GM18505 (cell line): ENCODE measurements around the gene TNNI2.

ENCODE experiments used
- ATAC-seq: cut with Tn5 transposase; IDR thresholded peaks from one replicate; pipeline ENCODE4 v1.9.1; 2021; ENCODE audit not compliant: unreplicated experiment
- POLR2A ChIP-seq: IDR thresholded peaks from 4 replicates; pipeline ENCODE4 v1.6.1; 2011; ENCODE audit warnings: borderline replicate concordance; ENCODE audit not compliant: insufficient read depth, insufficient read length; ENCODE audit errors: extremely low read depth

Gene TNNI2

DNA sequence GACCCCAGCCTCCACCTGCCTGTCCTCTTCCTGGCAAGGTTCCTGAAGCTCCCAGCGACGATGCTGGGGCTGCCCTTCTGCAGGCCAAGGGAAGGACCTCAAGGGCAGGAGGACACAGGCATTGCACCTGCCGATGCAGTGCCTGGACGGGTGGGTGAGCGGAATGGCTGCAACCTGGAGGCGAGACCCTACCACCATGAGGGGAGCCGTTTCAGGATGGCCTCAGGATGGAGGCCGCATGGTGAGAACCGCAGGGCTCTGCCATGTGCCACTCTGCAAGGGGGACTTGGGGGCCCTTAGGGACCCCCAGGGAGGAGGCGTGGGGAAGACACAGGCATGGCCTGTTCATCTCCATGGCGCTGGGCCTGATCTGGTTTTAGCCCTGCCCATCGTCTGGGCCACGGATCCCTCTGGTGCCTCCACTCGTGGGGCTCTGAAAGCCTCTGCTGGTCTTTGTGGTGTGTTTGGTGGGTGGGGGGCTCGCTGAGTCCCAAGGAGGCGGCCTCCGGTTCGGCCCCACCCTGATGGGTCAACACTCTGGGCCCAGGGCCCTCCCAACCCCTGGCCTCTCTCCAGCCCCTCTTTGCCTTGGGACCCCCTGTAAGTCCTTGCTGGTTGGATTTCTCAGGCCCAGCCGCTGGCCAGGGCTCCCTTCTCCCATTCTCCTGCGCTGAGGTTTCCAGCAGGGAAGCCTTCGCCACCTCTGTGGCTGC, 12.8 kb downstream of the TNNI2 start:
- TF ChIP-seq POLR2A = no peak
- no peak for ATAC-seq

GRCh38 chr11:1852271-1852876, 13.6 kb downstream of the TNNI2 start:
- TF ChIP-seq POLR2A = no peak
- ATAC-seq = peak; percentile 5

DNA sequence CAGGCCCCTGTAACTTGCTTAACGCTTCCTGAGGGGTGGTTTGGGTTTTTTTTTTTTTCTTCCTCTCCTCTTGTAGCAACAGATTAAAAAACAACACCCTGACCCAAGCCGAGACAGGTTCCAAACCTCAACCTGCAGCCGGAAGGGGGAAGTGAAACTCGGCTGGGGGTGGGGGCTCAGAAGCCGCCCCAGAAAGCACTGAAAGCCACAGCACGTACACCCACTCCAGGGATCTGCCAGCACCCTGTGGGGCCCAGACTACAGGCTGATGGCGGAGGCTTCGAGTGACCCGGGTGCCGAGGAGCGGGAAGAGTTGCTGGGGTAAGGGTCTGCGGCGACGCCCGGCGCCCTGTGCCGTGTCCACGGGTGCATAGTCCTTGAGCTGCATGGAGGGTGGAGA, 14.1 kb downstream of the TNNI2 start, which contains the start of gene LSP1:
LSP1 (plus strand) TSS at position 208 of the 400 bp plus-strand sequence; CDS start at position 269, 61 bp downstream.
- peak; percentile 35 for ATAC-seq
- peak; percentile 88 for TF ChIP-seq POLR2A

DNA sequence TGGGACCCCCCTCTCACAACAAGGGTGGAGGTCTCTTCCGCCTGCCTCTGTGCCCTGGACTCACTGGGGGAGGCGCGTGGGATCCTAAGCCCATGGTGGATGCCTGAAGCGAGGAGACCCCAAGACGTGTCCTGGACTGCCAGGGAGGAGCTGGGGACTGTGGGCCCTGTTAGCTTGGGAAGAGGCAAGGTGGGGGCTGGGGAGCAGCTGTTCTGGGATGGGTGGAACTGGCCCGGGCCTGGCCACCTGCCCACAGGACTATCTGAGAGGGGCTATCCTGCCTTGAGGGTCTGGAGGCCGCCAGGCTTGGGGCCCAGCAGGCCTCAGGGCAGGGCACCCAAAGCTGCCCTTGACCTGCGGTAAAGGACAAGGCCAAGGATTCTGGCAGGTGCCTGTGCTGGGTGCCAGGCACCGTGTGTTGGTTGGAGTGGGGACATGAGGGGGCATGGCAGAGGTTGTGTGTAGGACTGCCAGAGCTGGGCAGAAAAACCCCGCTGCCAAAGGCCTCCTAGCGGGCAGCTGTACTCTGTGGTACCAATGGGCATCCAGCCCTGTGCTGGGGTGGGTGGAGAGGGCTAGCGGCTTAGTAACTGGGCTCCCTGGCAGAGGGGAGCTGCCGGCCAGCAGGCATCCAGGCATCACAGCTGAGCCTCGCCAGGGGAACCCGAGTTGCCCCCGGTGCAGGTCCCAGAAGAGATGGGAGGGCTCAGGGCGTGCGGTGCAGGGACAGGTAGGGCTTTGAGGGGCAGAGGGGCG, 14.8 kb downstream of the TNNI2 start:
- TF ChIP-seq POLR2A = no peak
- no peak for ATAC-seq

DNA sequence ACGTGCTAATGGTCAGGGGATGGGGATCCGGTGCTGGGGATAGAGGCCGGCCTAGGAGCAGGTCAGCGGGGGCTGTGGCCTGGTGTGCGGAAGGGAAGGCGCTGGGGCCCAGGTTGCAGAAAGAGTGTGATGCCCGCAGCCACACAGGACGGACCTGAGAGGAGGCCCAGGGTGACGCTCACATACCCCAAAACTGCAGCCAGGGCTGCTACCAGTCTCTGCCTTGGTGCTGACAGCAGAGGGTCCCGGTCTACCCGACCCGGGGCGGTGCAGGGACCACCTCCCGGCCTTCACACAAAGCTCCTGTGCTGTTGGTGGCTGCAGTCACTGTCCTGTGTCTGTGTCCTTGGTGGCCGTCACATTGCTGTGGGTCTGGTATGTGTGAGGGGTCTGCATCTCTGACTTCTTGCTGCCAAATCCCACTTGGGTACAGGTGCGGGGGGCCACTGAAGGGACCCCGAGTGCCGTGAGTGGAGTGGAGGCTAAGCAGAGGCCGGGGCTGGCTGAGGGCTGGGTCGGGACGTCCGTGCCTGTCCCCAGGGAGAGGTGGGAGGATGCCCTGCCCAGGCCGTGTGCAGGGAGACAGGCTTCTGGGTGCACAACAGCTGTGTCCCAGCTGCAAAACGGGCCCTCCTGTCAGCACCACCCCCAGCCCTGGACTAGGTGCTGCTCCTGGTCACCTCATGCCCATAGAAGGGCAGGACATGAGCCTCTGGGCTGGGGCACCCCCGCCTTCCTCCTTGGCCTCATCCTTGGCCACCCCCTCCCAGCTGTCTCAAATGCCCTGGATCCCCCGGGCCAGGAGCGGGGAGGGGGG, 15.6 kb downstream of the TNNI2 start:
- peak; percentile 11 for ATAC-seq
- no peak for TF ChIP-seq POLR2A

DNA sequence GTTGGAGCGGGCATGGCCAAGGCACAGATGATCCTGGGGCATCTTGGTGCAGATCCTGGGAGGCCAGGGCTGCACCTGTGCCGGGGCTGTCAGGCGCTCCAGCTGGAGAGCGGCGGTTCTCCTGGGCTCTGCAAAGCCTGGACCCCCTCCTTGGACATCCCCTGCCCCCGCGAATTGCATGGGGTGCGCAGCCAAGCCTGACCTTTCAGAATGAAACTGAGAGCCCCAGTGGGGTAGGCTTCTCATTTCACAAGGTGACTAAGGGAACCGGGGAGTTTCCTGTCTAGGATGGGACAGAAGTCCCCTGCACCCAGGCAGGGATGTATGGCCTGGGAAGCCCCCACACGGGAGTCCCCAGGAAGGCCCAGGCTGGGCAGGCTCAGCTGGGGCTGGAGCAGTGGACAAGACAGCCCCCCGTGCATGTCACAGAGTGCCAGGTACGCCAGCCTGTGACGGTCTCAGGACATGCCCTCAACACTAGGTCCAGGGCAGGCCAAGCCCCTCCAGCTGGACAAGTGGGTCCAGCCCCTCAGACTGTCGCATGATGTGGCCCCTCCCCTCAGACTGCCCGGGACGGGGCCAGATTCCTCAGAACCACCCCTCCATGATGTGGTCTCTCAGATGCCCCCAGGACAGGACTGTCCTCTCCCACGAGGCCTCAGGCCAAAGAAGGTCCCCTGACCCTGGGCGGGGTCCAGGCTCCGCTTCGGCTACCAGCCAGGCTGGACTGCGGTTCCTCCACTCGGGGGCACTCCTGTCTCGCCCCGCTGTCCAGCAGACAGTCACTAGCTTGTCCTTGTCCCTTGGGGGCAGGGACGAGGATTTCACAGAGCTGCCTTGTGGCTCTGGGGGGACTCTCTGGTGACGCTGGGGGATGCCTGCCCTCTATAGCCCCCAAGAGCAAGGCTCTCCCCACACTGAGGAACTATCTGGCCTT, 16.4 kb downstream of the TNNI2 start:
- TF ChIP-seq POLR2A = peak; percentile 27
- peak; percentile 27 for ATAC-seq

- ATAC-seq = no peak
- no peak for TF ChIP-seq POLR2A
Measured at GRCh38 chr11:1855886-1856265, 17.1 kb downstream of the TNNI2 start.

DNA sequence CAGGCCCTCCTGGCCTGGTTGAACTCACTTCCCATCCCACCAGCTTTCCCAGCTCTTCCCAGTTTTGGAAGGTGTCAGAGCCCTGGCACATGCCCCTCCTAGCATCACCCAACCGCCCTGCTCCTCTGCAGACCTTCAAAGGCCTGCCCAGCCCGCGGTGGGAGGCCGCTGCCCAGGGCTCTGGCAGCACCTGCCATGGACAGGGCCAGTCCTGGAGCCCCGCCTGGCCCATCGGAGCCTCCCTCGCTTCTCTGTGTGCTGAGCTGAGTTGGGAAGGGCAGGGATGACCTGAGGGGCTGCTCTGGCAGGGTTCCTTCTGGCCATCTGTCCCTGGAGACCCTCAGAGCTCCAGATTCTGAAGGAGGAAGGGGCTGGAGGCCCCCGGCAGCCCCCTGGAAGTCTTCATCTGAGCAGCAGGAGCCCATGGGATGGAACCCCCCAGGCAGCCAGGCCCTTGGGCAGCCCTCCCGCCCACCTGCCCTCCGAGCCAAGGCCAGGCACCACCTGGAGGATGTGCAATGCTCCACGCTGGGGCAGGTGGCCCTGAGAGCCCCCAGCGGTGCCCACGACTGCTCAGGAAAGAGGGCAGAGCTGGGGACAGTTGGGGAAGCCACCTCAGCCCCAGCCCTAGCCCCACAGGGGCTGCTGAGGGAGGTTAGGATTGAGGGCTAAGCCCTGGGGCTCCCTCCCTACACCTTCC, 17.7 kb downstream of the TNNI2 start:
- no peak for ATAC-seq
- no peak for TF ChIP-seq POLR2A

DNA sequence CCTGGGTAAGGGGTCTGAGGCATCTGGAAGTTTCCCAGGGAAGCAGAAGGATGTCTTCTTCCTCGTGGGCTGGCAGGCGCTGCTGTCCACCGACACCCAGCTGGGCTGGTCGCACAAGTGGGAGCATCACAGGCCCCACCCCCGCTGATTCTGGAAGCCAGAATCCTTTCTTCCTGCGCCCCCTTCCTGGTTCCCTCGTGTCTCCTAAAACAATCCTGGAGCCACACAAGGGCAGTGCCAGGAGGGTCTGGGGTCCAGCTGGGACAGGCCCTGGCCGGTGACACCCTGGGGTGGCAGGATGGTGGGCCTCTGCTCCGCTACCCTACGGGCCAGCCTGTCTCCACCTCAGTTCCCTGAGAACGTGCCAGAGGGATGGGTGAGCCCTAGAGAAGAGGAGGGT, 18.3 kb downstream of the TNNI2 start:
- TF ChIP-seq POLR2A = no peak
- ATAC-seq = no peak

- no peak for ATAC-seq
- no peak for TF ChIP-seq POLR2A
Measured at GRCh38 chr11:1858154-1858553, 19.4 kb downstream of the TNNI2 start.

- ATAC-seq = no peak
- TF ChIP-seq POLR2A = no peak
Measured at GRCh38 chr11:1858576-1858975, 19.8 kb downstream of the TNNI2 start.
